DMS53 treated with DMSO at 0.1 percent for 48 hours (cell line): Measurements from ENCODE around the gene FOXO3.

Experiments
- DNase-seq: peaks from one replicate; lab custom pipeline; 2025; ENCODE audit not compliant: unreplicated experiment; lab: John Stamatoyannopoulos, UW

FOXO3 gene

GRCh38 chr6:108710551-108710950 lies 149.8 kb downstream of the FOXO3 start:
- DNase-seq, result no peak

GRCh38 chr6:108711071-108711470 lies 150.4 kb downstream of the FOXO3 start:
- no peak for DNase-seq

DNA sequence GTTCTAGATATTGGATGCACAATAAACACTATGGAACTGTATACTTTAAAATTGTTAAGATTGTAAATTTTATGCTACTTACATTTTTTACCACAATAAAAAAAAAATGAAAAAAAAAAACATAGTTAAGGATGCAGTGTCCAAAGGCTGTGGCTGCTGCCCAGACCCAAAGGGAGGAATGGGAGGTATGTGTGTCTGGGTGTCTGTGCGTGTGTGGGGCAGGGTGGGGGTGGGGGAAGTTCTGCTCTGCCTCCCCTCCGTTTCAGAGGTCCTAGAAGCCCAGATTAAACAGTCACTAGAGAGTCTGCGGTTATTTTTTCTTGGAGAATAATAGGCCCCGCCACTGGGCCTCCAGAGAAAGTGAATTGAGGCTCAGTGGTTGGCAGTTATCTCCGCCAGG lies 151.1 kb downstream of the FOXO3 start:
- no peak for DNase-seq

DNA sequence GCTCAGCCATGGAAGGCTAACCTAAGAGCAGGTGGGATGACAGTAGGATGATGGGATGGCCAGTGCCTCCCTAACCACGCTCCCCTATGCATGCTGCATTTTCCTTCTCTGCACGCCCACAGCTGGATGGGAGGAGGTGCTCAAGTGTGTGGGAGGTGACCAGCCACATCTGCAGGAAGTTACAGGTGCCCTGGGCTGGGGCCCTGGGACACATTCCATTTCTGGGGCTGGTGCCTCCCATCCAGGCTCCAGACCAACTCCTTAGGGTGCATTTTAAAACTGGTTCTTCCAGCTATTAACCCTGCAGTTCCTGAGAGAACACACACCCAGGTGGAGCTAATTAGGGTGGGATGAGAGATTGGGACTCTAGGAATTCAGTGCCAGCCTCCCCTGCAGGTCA lies 152.2 kb downstream of the FOXO3 start:
- DNase-seq, result no peak

DNA sequence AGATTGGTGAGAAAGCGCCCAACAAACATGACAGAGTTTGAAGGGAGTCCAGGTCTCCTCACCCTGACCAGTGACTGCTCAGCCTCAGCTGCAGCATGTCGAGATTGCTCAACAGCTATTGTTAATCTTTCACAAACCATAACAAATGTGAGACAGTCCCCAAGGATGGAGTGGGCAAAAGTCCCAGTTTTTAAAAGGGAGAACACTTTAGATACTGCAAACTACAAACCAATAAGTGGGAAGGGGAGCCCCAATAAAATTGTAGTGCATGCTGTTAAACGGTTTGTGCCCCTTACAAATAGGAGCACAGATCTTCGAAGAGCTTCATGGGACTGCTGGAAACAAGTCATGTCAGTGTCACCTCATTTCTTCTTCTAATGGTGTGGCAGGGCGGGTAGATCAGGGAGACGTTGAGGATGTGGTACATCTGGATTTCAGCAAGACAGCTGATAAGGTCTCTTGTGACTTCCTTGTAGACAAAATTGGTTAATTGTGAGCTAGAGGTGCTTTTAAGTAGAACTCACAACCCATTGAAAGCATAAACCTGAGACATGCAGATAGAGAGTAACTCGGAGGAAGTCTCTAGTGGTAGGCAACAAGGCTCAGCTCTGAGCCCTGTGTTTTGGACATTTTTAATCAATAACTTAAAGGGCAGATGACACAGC lies 153.5 kb downstream of the FOXO3 start:
- DNase-seq, result no peak

DNA sequence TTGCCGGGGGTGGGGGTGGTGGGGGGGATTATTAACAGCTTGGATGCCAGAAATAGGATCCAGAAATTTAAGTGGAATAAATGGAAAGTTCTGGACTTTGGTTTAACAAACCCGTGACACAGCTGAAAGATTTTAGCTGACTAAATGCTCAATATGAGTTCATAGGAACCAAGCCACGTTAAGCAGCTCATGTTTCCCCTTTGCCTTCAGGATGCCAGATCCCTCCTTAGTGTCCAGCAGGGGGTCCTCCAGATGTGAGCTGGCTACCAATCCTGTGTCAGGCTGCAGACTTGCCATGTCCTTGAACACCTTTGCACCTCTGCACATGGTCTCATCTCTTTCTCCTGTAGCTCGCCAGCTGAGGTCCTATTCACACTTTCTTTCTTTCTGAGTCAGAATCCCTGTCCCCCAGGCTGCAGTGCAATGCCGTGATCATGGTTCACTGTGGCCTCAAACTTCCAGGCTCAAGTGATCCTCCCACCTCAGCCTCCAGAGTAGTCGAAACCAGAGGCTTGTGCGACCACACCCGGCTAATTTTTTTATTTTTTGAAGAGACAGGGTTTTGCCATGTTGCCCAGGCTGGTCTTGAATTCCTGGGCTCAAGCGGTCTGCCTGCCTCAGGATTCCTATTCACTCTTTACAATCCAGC lies 154.2 kb downstream of the FOXO3 start:
- DNase-seq, result no peak

GRCh38 chr6:108715832-108716231 lies 155.1 kb downstream of the FOXO3 start:
- no peak for DNase-seq

- no peak for DNase-seq
Measured at GRCh38 chr6:108716801-108717791, 156.4 kb downstream of the FOXO3 start.

DNA sequence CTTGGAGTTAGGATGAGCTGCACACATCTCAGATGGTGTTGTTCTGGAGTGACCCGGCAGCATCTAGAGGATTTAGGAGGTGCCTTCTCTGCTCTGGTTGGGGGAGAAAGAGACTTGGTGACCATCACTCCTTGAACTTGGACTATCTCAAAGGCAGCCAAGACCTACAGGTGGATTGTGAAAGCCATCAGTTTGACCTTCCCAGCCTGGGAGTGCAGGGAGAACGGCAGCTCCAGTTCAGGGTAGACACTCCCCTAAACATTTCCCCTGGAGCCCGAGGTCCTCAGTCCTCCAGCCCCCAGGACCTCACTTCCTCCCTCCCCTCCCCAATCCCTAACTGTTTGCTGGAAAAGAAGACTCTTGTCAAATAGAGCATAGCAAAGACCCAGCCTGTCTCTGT lies 158.8 kb downstream of the FOXO3 start:
- DNase-seq, result no peak

DNA sequence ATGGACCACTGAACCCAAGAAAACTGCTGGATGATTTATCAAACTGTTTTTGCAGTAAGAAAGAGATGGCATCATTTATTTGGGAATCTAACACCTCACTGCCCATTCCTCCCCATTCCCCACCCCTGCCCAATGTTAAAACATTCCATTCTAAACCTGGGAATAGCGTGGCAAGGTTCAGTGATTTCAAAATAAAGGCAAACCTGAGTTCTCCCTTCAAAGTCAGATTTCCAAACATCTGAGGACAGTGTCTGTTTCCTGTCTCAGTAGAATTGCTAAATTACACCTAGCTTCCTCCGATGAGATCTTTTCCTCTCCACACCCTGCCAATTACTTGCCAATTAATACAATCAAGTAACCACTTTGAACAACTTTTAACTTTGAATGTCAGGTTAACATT lies 160.1 kb downstream of the FOXO3 start:
- no peak for DNase-seq

DNA sequence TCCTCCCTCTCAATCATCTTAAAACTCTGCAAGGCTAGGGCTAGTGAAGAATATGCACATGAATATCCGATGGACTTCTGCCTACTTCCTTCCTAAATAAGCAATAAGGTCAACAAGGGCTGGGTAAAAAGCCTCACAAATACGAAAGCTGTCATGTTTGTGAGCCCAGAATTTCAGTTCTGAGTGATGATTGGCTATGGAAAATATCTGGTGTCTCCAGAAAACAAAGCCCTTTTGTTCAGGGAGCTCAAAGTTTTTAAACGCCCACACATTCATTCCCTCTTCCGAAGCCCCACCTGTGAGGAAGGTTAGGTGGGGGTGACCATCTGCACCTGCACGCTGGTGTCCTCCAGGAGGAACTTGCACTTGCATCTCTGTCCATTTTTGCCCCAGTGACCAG lies 160.6 kb downstream of the FOXO3 start:
- DNase-seq, result no peak

DNA sequence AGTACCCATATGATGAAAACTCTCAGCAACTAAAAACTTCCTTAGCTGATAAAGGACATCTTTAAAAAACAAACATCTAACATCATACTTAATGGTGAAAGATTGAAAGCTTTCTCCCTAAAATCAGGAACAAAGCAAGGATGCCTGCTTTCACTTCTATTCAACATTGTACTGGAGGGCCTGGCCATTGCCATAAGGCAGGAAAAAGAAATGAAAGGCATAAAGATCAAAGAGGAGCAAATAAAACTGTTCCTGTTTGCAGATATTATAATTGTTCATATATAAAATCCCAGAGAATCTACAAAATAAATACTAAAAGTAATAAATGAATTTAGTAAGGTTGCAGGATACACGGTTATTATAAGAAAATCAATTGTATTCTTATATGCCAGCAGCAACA lies 162.9 kb downstream of the FOXO3 start:
- DNase-seq, result no peak

DNA sequence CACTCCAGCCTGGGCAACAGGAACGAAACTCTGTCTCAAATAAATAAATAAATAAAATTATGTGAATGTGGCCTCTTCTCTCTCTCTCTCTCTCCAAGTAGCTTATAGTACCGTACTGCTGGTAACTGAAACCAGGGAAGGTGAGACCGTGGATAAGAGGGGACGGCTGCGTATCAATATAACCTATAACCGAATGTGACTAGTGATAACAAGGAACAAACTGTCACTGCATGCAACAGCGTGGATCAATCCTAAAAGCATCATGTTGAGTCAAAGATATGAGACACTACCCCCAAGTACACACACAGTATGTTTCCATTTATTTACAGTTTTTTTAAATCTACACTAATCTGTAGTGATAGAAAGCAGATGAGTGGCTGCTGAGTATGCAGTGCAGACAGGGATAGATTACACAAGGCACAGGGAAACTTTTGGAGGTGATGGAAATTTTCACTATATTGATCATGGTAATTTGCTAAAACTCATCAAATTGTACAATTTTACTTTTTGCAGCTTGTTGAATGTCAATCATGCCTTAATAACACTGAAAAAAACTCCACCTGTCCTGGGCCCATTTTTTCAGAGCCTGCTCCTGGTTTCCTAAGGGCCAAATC lies 166.1 kb downstream of the FOXO3 start:
- no peak for DNase-seq

- DNase-seq, result no peak
Measured at GRCh38 chr6:108727966-108728730, 167.4 kb downstream of the FOXO3 start.

- no peak for DNase-seq
Measured at GRCh38 chr6:108728826-108729225, 168.1 kb downstream of the FOXO3 start.

DNA sequence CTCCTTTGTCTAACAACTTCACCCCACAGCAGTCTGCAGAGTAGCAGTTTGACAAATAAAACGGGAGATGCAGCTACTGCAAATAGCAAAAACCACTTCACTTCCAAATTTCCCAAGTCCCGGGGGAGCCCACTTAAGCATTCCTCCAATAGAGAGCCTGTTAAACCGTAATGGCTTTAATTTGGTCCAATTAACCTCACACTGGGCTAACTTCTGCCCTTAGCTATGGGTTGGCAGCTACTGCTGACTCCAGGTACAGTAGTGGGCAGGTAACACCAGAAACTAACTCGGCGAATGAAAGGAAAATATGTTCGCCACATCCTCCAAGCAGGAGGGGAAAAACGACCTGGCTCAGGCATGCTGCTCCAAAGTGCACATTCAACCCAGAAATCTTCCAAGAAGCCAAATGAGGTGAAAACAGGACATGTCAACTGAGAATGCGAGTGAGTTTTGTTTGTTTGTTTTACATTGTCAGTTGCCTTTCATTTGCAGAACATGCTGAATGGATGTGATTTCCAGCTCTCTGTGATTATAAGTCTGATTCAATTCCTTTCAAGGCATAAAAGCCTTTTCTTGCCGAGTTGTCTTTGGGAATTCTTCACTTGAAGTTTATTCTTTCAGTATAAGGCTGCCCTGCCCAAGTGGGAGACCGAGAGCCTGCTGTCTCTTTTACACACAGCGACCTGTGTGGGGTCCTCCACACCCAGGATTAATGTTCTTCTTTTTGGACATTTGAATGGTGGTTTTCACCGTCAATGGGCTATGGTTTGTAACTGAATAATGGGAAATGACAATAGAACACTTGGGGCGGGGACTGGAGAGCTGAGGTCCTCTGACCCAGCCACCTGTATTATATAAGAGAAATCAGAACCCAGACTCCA lies 170.2 kb downstream of the FOXO3 start:
- no peak for DNase-seq

DNA sequence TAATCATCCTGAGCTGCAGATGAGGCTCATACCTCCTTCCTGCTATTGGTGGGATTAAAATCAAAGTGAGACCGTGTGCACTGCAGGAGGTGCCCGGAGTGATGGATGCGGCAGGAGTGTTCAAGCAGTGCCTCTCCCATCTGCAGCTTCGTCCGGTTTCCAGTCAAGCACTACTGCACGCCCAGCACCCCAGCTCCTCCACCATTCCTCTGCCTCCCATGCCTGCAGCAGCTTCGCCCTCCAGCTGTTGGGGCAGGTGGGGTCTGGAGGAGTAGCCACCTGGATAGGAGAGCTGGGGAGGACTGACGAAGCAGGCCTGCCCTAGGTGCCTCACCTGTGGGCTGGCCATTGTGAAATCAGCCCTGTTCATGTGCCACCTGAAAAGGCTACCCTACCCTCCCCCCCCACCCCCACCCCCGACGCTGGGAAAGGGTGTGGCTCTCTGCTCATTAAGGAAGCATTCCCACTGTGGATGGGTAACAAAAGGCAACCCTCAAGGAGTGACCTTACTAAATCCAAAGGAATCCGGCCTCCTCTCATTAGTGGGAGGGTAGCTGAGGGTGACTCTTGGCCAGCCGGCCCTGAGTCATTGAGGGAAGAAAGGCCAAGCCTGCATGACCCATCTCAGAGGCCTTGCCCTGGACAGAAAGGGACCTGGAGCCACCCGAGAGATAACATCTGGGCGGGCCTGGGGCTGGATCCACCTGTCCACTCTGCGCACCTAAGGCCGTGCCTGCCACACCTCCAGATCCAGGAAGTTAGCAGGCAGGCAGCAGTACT lies 171.6 kb downstream of the FOXO3 start:
- no peak for DNase-seq

DNA sequence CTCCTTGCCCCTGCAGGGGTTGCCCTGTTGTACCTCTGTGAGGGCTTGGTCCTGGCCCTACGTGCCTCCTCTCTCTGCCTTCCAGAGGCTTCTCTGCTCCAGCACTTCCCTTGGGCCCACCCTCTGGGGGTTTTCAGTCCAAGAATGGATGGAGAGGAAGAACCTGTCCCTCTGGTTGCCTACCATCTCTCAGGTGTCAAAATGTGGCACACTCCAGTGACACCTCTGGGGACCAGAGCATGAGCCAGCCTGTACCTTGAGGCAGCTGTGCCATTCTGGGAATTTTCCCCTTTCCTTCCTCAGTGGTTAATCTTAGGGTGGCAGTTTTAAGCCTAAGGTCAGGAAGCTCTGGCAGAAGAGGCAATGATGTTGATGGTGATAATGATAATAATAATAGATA lies 172.3 kb downstream of the FOXO3 start:
- DNase-seq, result no peak

DNA sequence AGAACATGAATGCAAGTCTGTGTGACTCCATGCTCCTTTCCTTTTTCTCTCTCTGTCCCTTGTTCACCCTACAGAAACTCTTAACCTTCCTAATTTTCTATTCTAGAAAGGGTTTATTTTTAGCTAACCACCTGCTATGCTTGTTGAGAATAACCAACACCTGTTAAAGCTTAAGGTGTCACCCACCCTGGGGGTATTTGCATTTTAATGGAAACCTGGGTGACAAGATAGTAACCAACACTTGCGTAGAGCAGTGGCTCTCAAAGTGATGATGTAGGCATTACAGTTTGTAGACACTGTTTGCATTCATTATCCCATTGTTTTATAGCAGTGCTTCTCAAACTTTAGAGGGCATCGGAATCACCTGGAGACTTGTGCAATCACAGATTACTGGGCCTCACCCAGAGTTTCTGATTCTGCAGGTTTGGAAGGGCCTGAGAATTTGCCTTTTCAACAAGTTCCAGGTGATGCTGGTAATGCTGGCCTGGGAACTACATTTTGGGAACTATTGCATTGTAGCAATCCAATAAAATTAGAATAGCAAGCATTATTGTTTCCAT lies 173.1 kb downstream of the FOXO3 start:
- no peak for DNase-seq
